HCT116 (cell line): ENCODE results near the gene C2CD2L.

Experiments
- EGR1 ChIP-seq: IDR thresholded peaks from 2 replicates; pipeline ENCODE4 v1.6.1; 2012; ENCODE audit warnings: low read depth
- ELF1 ChIP-seq: IDR thresholded peaks from 2 replicates; pipeline ENCODE4 v1.6.1; 2012; ENCODE audit warnings: low read depth, borderline replicate concordance
- EZH2 ChIP-seq: fragments of 200-600 bp; sonication (generic); IDR thresholded peaks from 2 replicates; pipeline ENCODE4 v1.6.1; 2017; ENCODE audit warnings: antibody characterized with exemption, mixed run types
- POLR2A ChIP-seq: IDR thresholded peaks from 2 replicates; pipeline ENCODE4 v1.7.0; 2011; ENCODE audit warnings: borderline replicate concordance; ENCODE audit not compliant: insufficient read depth, insufficient read length; ENCODE audit errors: extremely low read depth
- POLR2AphosphoS5 ChIP-seq: IDR thresholded peaks from 2 replicates; pipeline ENCODE4 v1.6.1; 2011; ENCODE audit warnings: mild to moderate bottlenecking, low read depth, low read length, moderate library complexity
- RAD21 ChIP-seq: IDR thresholded peaks from 2 replicates; pipeline ENCODE4 v1.6.1; 2012; ENCODE audit warnings: low read depth, mild to moderate bottlenecking
- SIN3A ChIP-seq: IDR thresholded peaks from 2 replicates; pipeline ENCODE4 v1.6.1; 2012; ENCODE audit warnings: low read depth
- SRF ChIP-seq: IDR thresholded peaks from 2 replicates; pipeline ENCODE4 v1.6.1; 2012; ENCODE audit warnings: low read depth
- TCF7L2 ChIP-seq: IDR thresholded peaks from 2 replicates; pipeline ENCODE4 v1.7.0; 2011; ENCODE audit warnings: borderline replicate concordance, inconsistent platforms; ENCODE audit not compliant: insufficient read depth, insufficient read length; ENCODE audit errors: extremely low read depth
- YY1 ChIP-seq: IDR thresholded peaks from 2 replicates; pipeline ENCODE4 v1.6.1; 2011; ENCODE audit warnings: low read length, low read depth, moderate library complexity, mild to moderate bottlenecking; ENCODE audit not compliant: insufficient replicate concordance; ENCODE audit errors: extremely low read depth
- ZNF274 ChIP-seq: fragments of 200-500 bp; sonication (Bioruptor generic); IDR thresholded peaks from 2 replicates; pipeline ENCODE4 v1.6.1; 2014; ENCODE audit warnings: mild to moderate bottlenecking, low read depth, low read length, inconsistent platforms
- TF ChIP-seq, protein P1 (sequence below), 3 experiments: fragments of 200-600 bp in 1 of 3; sonication (generic) in 1 of 3; IDR thresholded peaks in 2 of 3; conservative IDR thresholded peaks in 1 of 3; 2 replicates each; pipeline ENCODE4 v1.5.1; 2012 to 2017; ENCODE audit warnings: low read depth in 2 of 3, low read length in 2 of 3, antibody characterized with exemption in 1 of 3, borderline replicate concordance in 1 of 3, control low read depth in 1 of 3, mild to moderate bottlenecking in 1 of 3, mixed read lengths in 1 of 3, mixed run types in 1 of 3, moderate library complexity in 1 of 3; ENCODE audit not compliant: insufficient read depth in 1 of 3
- TF ChIP-seq, protein P2 (sequence below): IDR thresholded peaks from 2 replicates; pipeline ENCODE4 v1.6.1; 2012
- TF ChIP-seq, protein P3 (sequence below): IDR thresholded peaks from 2 replicates; pipeline ENCODE4 v1.6.1; 2012; ENCODE audit warnings: low read depth

- TF ChIP-seq SIN3A (no peak), EGR1 (no peak), ELF1 (no peak), EZH2 (no peak), POLR2A (no peak), SRF (no peak), YY1 (no peak), POLR2AphosphoS5 (no peak), ZNF274 (no peak), RAD21 (no peak), TCF7L2 (no peak)
- TF ChIP-seq, protein P1, sequence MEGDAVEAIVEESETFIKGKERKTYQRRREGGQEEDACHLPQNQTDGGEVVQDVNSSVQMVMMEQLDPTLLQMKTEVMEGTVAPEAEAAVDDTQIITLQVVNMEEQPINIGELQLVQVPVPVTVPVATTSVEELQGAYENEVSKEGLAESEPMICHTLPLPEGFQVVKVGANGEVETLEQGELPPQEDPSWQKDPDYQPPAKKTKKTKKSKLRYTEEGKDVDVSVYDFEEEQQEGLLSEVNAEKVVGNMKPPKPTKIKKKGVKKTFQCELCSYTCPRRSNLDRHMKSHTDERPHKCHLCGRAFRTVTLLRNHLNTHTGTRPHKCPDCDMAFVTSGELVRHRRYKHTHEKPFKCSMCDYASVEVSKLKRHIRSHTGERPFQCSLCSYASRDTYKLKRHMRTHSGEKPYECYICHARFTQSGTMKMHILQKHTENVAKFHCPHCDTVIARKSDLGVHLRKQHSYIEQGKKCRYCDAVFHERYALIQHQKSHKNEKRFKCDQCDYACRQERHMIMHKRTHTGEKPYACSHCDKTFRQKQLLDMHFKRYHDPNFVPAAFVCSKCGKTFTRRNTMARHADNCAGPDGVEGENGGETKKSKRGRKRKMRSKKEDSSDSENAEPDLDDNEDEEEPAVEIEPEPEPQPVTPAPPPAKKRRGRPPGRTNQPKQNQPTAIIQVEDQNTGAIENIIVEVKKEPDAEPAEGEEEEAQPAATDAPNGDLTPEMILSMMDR (IDR thresholded peaks at IDR 0.05 in 2 of 3, conservative IDR thresholded peaks at IDR 0.05 in 1 of 3; ENCODE audit: borderline replicate concordance in 1 of 3, insufficient read depth in 1 of 3, low read depth in 2 of 3, low read length in 2 of 3): no peak
- TF ChIP-seq, protein P2, sequence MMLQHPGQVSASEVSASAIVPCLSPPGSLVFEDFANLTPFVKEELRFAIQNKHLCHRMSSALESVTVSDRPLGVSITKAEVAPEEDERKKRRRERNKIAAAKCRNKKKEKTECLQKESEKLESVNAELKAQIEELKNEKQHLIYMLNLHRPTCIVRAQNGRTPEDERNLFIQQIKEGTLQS: no peak
- TF ChIP-seq, protein P3, sequence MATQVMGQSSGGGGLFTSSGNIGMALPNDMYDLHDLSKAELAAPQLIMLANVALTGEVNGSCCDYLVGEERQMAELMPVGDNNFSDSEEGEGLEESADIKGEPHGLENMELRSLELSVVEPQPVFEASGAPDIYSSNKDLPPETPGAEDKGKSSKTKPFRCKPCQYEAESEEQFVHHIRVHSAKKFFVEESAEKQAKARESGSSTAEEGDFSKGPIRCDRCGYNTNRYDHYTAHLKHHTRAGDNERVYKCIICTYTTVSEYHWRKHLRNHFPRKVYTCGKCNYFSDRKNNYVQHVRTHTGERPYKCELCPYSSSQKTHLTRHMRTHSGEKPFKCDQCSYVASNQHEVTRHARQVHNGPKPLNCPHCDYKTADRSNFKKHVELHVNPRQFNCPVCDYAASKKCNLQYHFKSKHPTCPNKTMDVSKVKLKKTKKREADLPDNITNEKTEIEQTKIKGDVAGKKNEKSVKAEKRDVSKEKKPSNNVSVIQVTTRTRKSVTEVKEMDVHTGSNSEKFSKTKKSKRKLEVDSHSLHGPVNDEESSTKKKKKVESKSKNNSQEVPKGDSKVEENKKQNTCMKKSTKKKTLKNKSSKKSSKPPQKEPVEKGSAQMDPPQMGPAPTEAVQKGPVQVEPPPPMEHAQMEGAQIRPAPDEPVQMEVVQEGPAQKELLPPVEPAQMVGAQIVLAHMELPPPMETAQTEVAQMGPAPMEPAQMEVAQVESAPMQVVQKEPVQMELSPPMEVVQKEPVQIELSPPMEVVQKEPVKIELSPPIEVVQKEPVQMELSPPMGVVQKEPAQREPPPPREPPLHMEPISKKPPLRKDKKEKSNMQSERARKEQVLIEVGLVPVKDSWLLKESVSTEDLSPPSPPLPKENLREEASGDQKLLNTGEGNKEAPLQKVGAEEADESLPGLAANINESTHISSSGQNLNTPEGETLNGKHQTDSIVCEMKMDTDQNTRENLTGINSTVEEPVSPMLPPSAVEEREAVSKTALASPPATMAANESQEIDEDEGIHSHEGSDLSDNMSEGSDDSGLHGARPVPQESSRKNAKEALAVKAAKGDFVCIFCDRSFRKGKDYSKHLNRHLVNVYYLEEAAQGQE: no peak
Measured at GRCh38 chr11:119107538-119108145, 498 bp downstream of the C2CD2L start.
